Keratinocyte (primary cell): ENCODE data around the gene PODN. TPM values are rescaled to one million over a fixed set of nuclear protein-coding genes. Genes with fewer than 3 reads are reported as not detected.

Source experiments
- DNase-seq: peaks from one replicate; pipeline ENCODE4 v3.0.0-alpha.2; 2011; ENCODE audit warnings: low read depth, missing footprints, low spot score
- FAIRE-seq: peaks from 2 replicates; lab custom pipeline; 2011; peaks lifted over from hg19 to GRCh38; lab: Jason Lieb, UNC
- H2AFZ ChIP-seq: 2 replicates; pipeline ENCODE4 v1.6.0; 2012; ENCODE audit warnings: low read length, control low read depth, inconsistent platforms; ENCODE audit not compliant: control insufficient read depth
- H3K27ac ChIP-seq: 2 replicates; pipeline ENCODE4 v1.5.1; 2011; ENCODE audit warnings: low read length; ENCODE audit not compliant: control insufficient read depth, insufficient read depth
- H3K27me3 ChIP-seq: 3 replicates; pipeline ENCODE4 v1.6.0; 2011; ENCODE audit warnings: low read length; ENCODE audit not compliant: control insufficient read depth, insufficient read depth; ENCODE audit errors: extremely low read depth
- H3K36me3 ChIP-seq, 2 experiments: 2 replicates in 1 of 2; 3 replicates in 1 of 2; pipeline ENCODE4 v1.5.1; 2011; ENCODE audit warnings: low read length in 2 of 2, mild to moderate bottlenecking in 1 of 2; ENCODE audit not compliant: control insufficient read depth in 2 of 2, insufficient read depth in 2 of 2; ENCODE audit errors: extremely low read depth in 1 of 2
- H3K4me1 ChIP-seq: 3 replicates; pipeline ENCODE4 v1.5.1; 2011; ENCODE audit warnings: low read length; ENCODE audit not compliant: control insufficient read depth, insufficient read depth; ENCODE audit errors: extremely low read depth
- H3K4me2 ChIP-seq: 3 replicates; pipeline ENCODE4 v1.6.0; 2011; ENCODE audit warnings: low read depth, low read length; ENCODE audit not compliant: control insufficient read depth, insufficient read depth; ENCODE audit errors: extremely low read depth
- H3K4me3 ChIP-seq, 3 experiments: fragments of 200-600 bp in 1 of 3; sonication (generic) in 1 of 3; 2 replicates in 2 of 3; 3 replicates in 1 of 3; pipeline ENCODE4 v1.5.1; 2011 to 2016; ENCODE audit warnings: low read length in 3 of 3, mild to moderate bottlenecking in 3 of 3, control low read depth in 2 of 3, inconsistent platforms in 1 of 3, low read depth in 1 of 3, mixed read lengths in 1 of 3, mixed run types in 1 of 3, moderate library complexity in 1 of 3; ENCODE audit not compliant: control insufficient read depth in 2 of 3, insufficient read depth in 2 of 3; ENCODE audit errors: extremely low read depth in 1 of 3
- H3K79me2 ChIP-seq: 2 replicates; pipeline ENCODE4 v1.6.0; 2012; ENCODE audit warnings: low read length; ENCODE audit not compliant: control insufficient read depth, insufficient read depth
- H3K9ac ChIP-seq: 3 replicates; pipeline ENCODE4 v1.6.0; 2011; ENCODE audit warnings: low read length; ENCODE audit not compliant: control insufficient read depth, insufficient read depth; ENCODE audit errors: extremely low read depth
- H3K9me1 ChIP-seq: 3 replicates; pipeline ENCODE4 v1.6.0; 2011; ENCODE audit warnings: low read length; ENCODE audit not compliant: control insufficient read depth, insufficient read depth; ENCODE audit errors: extremely low read depth
- H3K9me3 ChIP-seq: 2 replicates; pipeline ENCODE4 v1.5.1; 2012; ENCODE audit warnings: low read depth, low read length; ENCODE audit not compliant: control insufficient read depth
- H4K20me1 ChIP-seq: 3 replicates; pipeline ENCODE4 v1.6.0; 2011; ENCODE audit warnings: low read length; ENCODE audit not compliant: control insufficient read depth, insufficient read depth; ENCODE audit errors: extremely low read depth
- EZH2 ChIP-seq: IDR thresholded peaks from one replicate; pipeline ENCODE4 v1.6.1; 2012; ENCODE audit warnings: inconsistent platforms, mild to moderate bottlenecking, low read length, moderate library complexity
- dilution Hi-C: fragments of 300-500 bp; cut with MboI; formaldehyde crosslinking; loops from one replicate; pipeline ENCODE4 v1.7.0; 2020; ENCODE audit warnings: low sequenced_read_pairs; ENCODE audit not compliant: extremely low pct_ligation_motif_present
- polyA plus RNA-seq, 5 experiments: library from polyadenylated mRNA; depleted of rRNA in 3 of 5; stranded (reverse) in 3 of 5; stranded (forward) in 1 of 5; unstranded in 1 of 5; fragments of >200 nt; gene quantifications; 1 replicate in 1 of 5; 2 replicates in 3 of 5; 3 replicates in 1 of 5; pipeline versions ENCODE4 v1.2.1 to v1.2.3, GENCODE V29; 2011 to 2012; ENCODE audit warnings: missing spikeins in 2 of 5, low read depth in 1 of 5, low replicate concordance in 1 of 5
- TF ChIP-seq, protein P1 (sequence below), 3 experiments: IDR thresholded peaks in 1 of 3; conservative IDR thresholded peaks in 1 of 3; optimal IDR thresholded peaks in 1 of 3; 2 replicates in 2 of 3; 3 replicates in 1 of 3; pipeline versions ENCODE3 to v1.5.1; 2011; ENCODE audit warnings: low read length in 3 of 3, mild to moderate bottlenecking in 3 of 3, moderate library complexity in 2 of 3, control low read depth in 1 of 3, inconsistent platforms in 1 of 3; ENCODE audit not compliant: insufficient read depth in 2 of 3; ENCODE audit errors: extremely low read depth in 1 of 3

Gene PODN
- polyA plus RNA-seq, 1 donor (not counting 4 experiments of a cell fraction or from before 2014, with no cell fraction given) = not detected

DNA sequence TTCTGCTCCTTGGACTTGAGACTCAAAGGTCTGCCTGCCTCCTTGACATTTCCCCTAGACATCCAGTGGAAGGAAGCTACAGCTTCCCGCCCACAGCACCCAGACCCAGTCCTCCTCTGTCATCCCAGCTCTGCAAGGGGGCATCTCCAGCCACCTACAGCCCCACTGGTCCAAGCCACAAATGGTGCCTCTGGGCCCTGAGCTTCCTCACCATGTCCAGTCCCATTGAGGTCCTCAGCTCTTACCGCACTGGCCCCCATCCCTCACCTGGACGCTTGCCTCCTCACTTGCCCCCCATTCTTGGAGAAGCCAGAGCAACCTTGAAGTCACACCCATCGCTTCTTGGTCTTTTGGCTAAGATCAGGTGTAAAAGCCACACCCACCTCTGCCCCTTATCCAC lies 13.2 kb downstream of the PODN start:
- dilution Hi-C loops = no loop called here
- no peak overlapping the region for H3K4me2 ChIP-seq
- no peak overlapping the region for H3K9ac ChIP-seq
- DNase-seq (no peak), FAIRE-seq (no peak)
- H3K4me1 ChIP-seq = no peaks in the 10 kb centered on the region
- H3K27ac ChIP-seq = no peak overlapping the region
- H3K36me3 ChIP-seq = no peaks in the 10 kb centered on the region
- no peaks in the 10 kb centered on the region for H3K9me1 ChIP-seq
- TF ChIP-seq, protein P1, sequence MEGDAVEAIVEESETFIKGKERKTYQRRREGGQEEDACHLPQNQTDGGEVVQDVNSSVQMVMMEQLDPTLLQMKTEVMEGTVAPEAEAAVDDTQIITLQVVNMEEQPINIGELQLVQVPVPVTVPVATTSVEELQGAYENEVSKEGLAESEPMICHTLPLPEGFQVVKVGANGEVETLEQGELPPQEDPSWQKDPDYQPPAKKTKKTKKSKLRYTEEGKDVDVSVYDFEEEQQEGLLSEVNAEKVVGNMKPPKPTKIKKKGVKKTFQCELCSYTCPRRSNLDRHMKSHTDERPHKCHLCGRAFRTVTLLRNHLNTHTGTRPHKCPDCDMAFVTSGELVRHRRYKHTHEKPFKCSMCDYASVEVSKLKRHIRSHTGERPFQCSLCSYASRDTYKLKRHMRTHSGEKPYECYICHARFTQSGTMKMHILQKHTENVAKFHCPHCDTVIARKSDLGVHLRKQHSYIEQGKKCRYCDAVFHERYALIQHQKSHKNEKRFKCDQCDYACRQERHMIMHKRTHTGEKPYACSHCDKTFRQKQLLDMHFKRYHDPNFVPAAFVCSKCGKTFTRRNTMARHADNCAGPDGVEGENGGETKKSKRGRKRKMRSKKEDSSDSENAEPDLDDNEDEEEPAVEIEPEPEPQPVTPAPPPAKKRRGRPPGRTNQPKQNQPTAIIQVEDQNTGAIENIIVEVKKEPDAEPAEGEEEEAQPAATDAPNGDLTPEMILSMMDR (optimal IDR thresholded peaks at IDR 0.05 in 1 of 3, IDR thresholded peaks at IDR 0.05 in 1 of 3, conservative IDR thresholded peaks at IDR 0.05 in 1 of 3; ENCODE audit: extremely low read depth in 1 of 3, insufficient read depth in 2 of 3, low read length in 3 of 3) = no peak
- TF ChIP-seq EZH2 = no peak
- peaks cover 5% of the 10 kb centered on the region for H3K27me3 ChIP-seq
- H4K20me1 ChIP-seq = no peaks in the 10 kb centered on the region
- H3K4me3 ChIP-seq = no peak overlapping the region
- no peak overlapping the region for H2AFZ ChIP-seq
- no peaks in the 10 kb centered on the region for H3K9me3 ChIP-seq
- H3K79me2 ChIP-seq = no peaks in the 10 kb centered on the region

DNA sequence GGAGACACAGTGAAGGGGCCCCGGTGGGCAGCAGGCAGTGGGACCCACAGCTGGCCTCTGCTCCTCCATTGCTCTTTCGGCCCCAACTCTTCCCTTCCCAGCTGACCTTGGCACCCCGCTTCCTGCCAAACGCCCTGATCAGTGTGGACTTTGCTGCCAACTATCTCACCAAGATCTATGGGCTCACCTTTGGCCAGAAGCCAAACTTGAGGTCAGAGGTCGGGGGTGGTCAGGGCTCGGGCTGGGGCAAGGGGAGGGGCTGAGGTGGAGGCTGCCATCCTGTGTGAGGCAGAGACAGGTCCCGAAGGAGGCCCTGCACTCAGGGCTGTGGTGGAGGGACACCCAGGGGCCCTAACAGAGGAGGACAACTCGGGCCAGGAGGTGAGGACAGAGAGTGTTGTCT lies 13.7 kb downstream of the PODN start:
- H3K27me3 ChIP-seq = peaks cover 5% of the 10 kb centered on the region
- no peaks in the 10 kb centered on the region for H3K79me2 ChIP-seq
- no peak overlapping the region for H3K27ac ChIP-seq
- no peaks in the 10 kb centered on the region for H4K20me1 ChIP-seq
- H3K9ac ChIP-seq = no peak overlapping the region
- H2AFZ ChIP-seq = no peak overlapping the region
- no peak for DNase-seq
- FAIRE-seq = no peak
- dilution Hi-C loops = no loop called here
- no peaks in the 10 kb centered on the region for H3K4me1 ChIP-seq
- no peak overlapping the region for H3K4me2 ChIP-seq
- no peaks in the 10 kb centered on the region for H3K36me3 ChIP-seq
- H3K4me3 ChIP-seq = no peak overlapping the region
- H3K9me3 ChIP-seq = no peaks in the 10 kb centered on the region
- TF ChIP-seq EZH2 = no peak
- TF ChIP-seq, protein P1 (optimal IDR thresholded peaks at IDR 0.05 in 1 of 3, IDR thresholded peaks at IDR 0.05 in 1 of 3, conservative IDR thresholded peaks at IDR 0.05 in 1 of 3; ENCODE audit: extremely low read depth in 1 of 3, insufficient read depth in 2 of 3, low read length in 3 of 3) = no peak
- no peaks in the 10 kb centered on the region for H3K9me1 ChIP-seq
